GM08714 (cell line): ENCODE data around the gene LGI1.
"Not testable (repeated sequence)": the region's sequence is repeated elsewhere in the genome, so short reads cannot be mapped to it uniquely, and the experiment has no call there.

ENCODE experiments used
- H3K4me3 ChIP-seq: fragments of 200-500 bp; sonication (Bioruptor generic); 2 replicates; pipeline ENCODE4 v1.5.1; 2014; ENCODE audit warnings: mild to moderate bottlenecking, low read length, inconsistent platforms
- ZNF274 ChIP-seq: IDR thresholded peaks from 2 replicates; pipeline ENCODE4 v1.6.1; 2012; ENCODE audit warnings: mild to moderate bottlenecking, low read depth, low read length

Gene LGI1

GRCh38 chr10:93812659-93813338, 55.1 kb downstream of the LGI1 start:
- H3K4me3 ChIP-seq, result no peak overlapping the region
- no peak for TF ChIP-seq ZNF274

GRCh38 chr10:93813507-93814465, 56.0 kb downstream of the LGI1 start:
- TF ChIP-seq ZNF274, result no peak
- no peak overlapping the region for H3K4me3 ChIP-seq

- TF ChIP-seq ZNF274, result no peak
- no peak overlapping the region for H3K4me3 ChIP-seq
These were observed 57.8 kb downstream of the LGI1 start for GRCh38 chr10:93815304-93816096.

- no peak for TF ChIP-seq ZNF274
- H3K4me3 ChIP-seq, result no peak overlapping the region
These were observed 58.5 kb downstream of the LGI1 start for GRCh38 chr10:93816123-93816747.

- TF ChIP-seq ZNF274, result no peak
- H3K4me3 ChIP-seq, result no peak overlapping the region
These were observed 60.4 kb downstream of the LGI1 start for GRCh38 chr10:93818086-93818485.

GRCh38 chr10:93819520-93819919, 61.8 kb downstream of the LGI1 start:
- no peak overlapping the region for H3K4me3 ChIP-seq
- TF ChIP-seq ZNF274, result no peak

- H3K4me3 ChIP-seq, result no peak overlapping the region
- TF ChIP-seq ZNF274, result no peak
These were observed 62.7 kb downstream of the LGI1 start for GRCh38 chr10:93820434-93820833.

- H3K4me3 ChIP-seq, result no peak overlapping the region
- no peak for TF ChIP-seq ZNF274
These were observed 63.5 kb downstream of the LGI1 start for GRCh38 chr10:93821051-93821772.

- TF ChIP-seq ZNF274, result no peak
- H3K4me3 ChIP-seq, result no peak overlapping the region
These were observed 68.6 kb downstream of the LGI1 start for GRCh38 chr10:93826355-93826754.

GRCh38 chr10:93827056-93827804, 69.5 kb downstream of the LGI1 start:
- no peak overlapping the region for H3K4me3 ChIP-seq
- TF ChIP-seq ZNF274, result no peak

GRCh38 chr10:93831065-93831464, 73.3 kb downstream of the LGI1 start:
- H3K4me3 ChIP-seq, result not testable (repeated sequence)

GRCh38 chr10:93835770-93836169, 78.0 kb downstream of the LGI1 start:
- H3K4me3 ChIP-seq, result no peak overlapping the region
- no peak for TF ChIP-seq ZNF274

GRCh38 chr10:93837822-93838221, 80.1 kb downstream of the LGI1 start:
- TF ChIP-seq ZNF274, result no peak
- no peak overlapping the region for H3K4me3 ChIP-seq

GRCh38 chr10:93838278-93838677, 80.5 kb downstream of the LGI1 start:
- no peak for TF ChIP-seq ZNF274
- H3K4me3 ChIP-seq, result no peak overlapping the region
